IMR-90 (cell line): ENCODE measurements around the gene C3orf18. TPM values are rescaled to one million over a fixed set of nuclear protein-coding genes. Genes with fewer than 3 reads are reported as not detected.

Experiments
- ATAC-seq: fragments of 200-7000 bp; cut with Tn5 transposase; 2 replicates; pipeline ENCODE4 v1.9.1; 2020; ENCODE audit warnings: low read depth, mild to moderate bottlenecking, moderate library complexity
- BruUV-seq: library from RNA; stranded (reverse); fragments of 400-500 nt; replicated peaks from 2 replicates; lab custom pipeline; 2021; lab: Mats Ljungman, UMichigan
- CTCF ChIA-PET: fragments of 300-600 bp; formaldehyde crosslinking; extraction: SDS; loops from one replicate; lab custom pipeline; 2021; ENCODE audit warnings: antibody characterized with exemption; lab: Yijun Ruan, JAX
- POLR2A ChIA-PET: fragments of 300-600 bp; sonication (Branson Sonifier 250); formaldehyde crosslinking; loops from one replicate; lab custom pipeline; 2022; ENCODE audit warnings: antibody characterized with exemption; ENCODE audit not compliant: unreplicated experiment; lab: Charles Lee
- DNase-seq: peaks from one replicate; pipeline ENCODE4 v3.0.0; 2013
- H2AFZ ChIP-seq: replicated peaks from 2 replicates; pipeline ENCODE3; 2013; ENCODE audit warnings: low read length, mild to moderate bottlenecking; ENCODE audit not compliant: poor library complexity
- H2AK5ac ChIP-seq: 2 replicates; pipeline ENCODE4 v1.6.1; 2013; ENCODE audit warnings: low read depth, low read length, inconsistent platforms
- H2AK9ac ChIP-seq: replicated peaks from 2 replicates; pipeline ENCODE3; 2013; ENCODE audit warnings: mild to moderate bottlenecking, low read depth, low read length, moderate library complexity; ENCODE audit not compliant: poor library complexity
- H2BK120ac ChIP-seq: 2 replicates; pipeline ENCODE4 v1.6.1; 2013; ENCODE audit warnings: low read depth, low read length, inconsistent platforms
- H2BK15ac ChIP-seq: 3 replicates; pipeline ENCODE4 v1.6.1; 2013; ENCODE audit warnings: low read depth, low read length, inconsistent platforms
- H2BK20ac ChIP-seq: 2 replicates; pipeline ENCODE4 v1.6.1; 2013; ENCODE audit warnings: low read depth, mild to moderate bottlenecking, inconsistent platforms, low read length, moderate library complexity
- H2BK5ac ChIP-seq: 2 replicates; pipeline ENCODE4 v1.6.1; 2013; ENCODE audit warnings: mild to moderate bottlenecking, low read depth, low read length, inconsistent platforms; ENCODE audit not compliant: poor library complexity, severe bottlenecking
- H3K14ac ChIP-seq: replicated peaks from 2 replicates; pipeline ENCODE4 v1.6.1; 2013; ENCODE audit warnings: low read depth, low read length, inconsistent platforms
- H3K18ac ChIP-seq: 2 replicates; pipeline ENCODE4 v1.6.1; 2013; ENCODE audit warnings: low read depth, low read length, control low read depth
- H3K23ac ChIP-seq: 2 replicates; pipeline ENCODE4 v1.6.1; 2013; ENCODE audit warnings: low read depth, low read length, inconsistent platforms
- H3K27ac ChIP-seq: 2 replicates; pipeline ENCODE4 v1.5.1; 2013; ENCODE audit warnings: mild to moderate bottlenecking, control low read depth, low read length; ENCODE audit not compliant: insufficient read depth
- H3K27me3 ChIP-seq: 2 replicates; pipeline ENCODE4 v1.6.1; 2013; ENCODE audit warnings: low read length; ENCODE audit not compliant: control insufficient read depth, insufficient read depth
- H3K36me3 ChIP-seq: 2 replicates; pipeline ENCODE4 v1.6.1; 2013; ENCODE audit warnings: low read length, mixed read lengths; ENCODE audit not compliant: control insufficient read depth, insufficient read depth
- H3K4ac ChIP-seq: 2 replicates; pipeline ENCODE4 v1.6.1; 2013; ENCODE audit warnings: low read depth, low read length, inconsistent platforms
- H3K4me1 ChIP-seq: 2 replicates; pipeline ENCODE4 v1.6.1; 2013; ENCODE audit warnings: low read length, mixed read lengths; ENCODE audit not compliant: control insufficient read depth, insufficient read depth
- H3K4me2 ChIP-seq: 2 replicates; pipeline ENCODE4 v1.6.1; 2013; ENCODE audit warnings: low read depth, mild to moderate bottlenecking, control low read depth, low read length, moderate library complexity
- H3K4me3 ChIP-seq: 2 replicates; pipeline ENCODE4 v1.5.1; 2013; ENCODE audit warnings: low read depth, mild to moderate bottlenecking, control low read depth, low read length, moderate library complexity; ENCODE audit not compliant: insufficient read depth
- H3K56ac ChIP-seq: 2 replicates; pipeline ENCODE4 v1.6.1; 2013; ENCODE audit warnings: low read length, inconsistent platforms; ENCODE audit not compliant: insufficient read depth; ENCODE audit errors: extremely low read depth
- H3K79me1 ChIP-seq, 2 experiments: 2 replicates each; pipeline ENCODE4 v1.6.1; 2013; ENCODE audit warnings: low read length in 2 of 2, inconsistent platforms in 1 of 2, low read depth in 1 of 2
- H3K9ac ChIP-seq: 2 replicates; pipeline ENCODE4 v1.6.1; 2013; ENCODE audit warnings: low read depth, low read length, control low read depth
- H3K9me1 ChIP-seq: 2 replicates; pipeline ENCODE4 v1.6.1; 2013; ENCODE audit warnings: low read length, inconsistent platforms; ENCODE audit not compliant: insufficient read depth
- H3K9me3 ChIP-seq: 2 replicates; pipeline ENCODE4 v1.6.1; 2013; ENCODE audit warnings: low read length; ENCODE audit not compliant: control insufficient read depth, insufficient read depth
- H4K20me1 ChIP-seq: 2 replicates; pipeline ENCODE4 v1.6.1; 2013; ENCODE audit warnings: low read length, inconsistent platforms; ENCODE audit not compliant: insufficient read depth
- H4K5ac ChIP-seq: 2 replicates; pipeline ENCODE4 v1.6.1; 2013; ENCODE audit warnings: mild to moderate bottlenecking, low read depth, low read length, control low read depth
- H4K8ac ChIP-seq, 2 experiments: 2 replicates each; pipeline ENCODE4 v1.6.1; 2013; ENCODE audit warnings: low read depth in 2 of 2, low read length in 2 of 2, control low read depth in 1 of 2, inconsistent platforms in 1 of 2
- H4K91ac ChIP-seq: 2 replicates; pipeline ENCODE4 v1.6.1; 2013; ENCODE audit warnings: low read depth, low read length, inconsistent platforms; ENCODE audit not compliant: insufficient read depth
- BHLHE40 ChIP-seq: fragments of 150-350 bp; IDR thresholded peaks from 2 replicates; pipeline ENCODE4 v1.6.1; 2016; ENCODE audit warnings: mild to moderate bottlenecking, low read depth, low read length
- CHD1 ChIP-seq: IDR thresholded peaks from 2 replicates; pipeline ENCODE4 v1.6.1; 2012; ENCODE audit warnings: low read depth, low read length, improper control_type of control experiment
- FOS ChIP-seq: fragments of 150-350 bp; IDR thresholded peaks from 2 replicates; pipeline ENCODE4 v1.6.1; 2016; ENCODE audit warnings: low read depth, low read length
- MAFK ChIP-seq: IDR thresholded peaks from 2 replicates; pipeline ENCODE4 v1.6.1; 2012; ENCODE audit warnings: low read depth, low read length, improper control_type of control experiment
- MAZ ChIP-seq: IDR thresholded peaks from 2 replicates; pipeline ENCODE4 v1.6.1; 2012; ENCODE audit warnings: low read depth, mild to moderate bottlenecking, low read length, improper control_type of control experiment, moderate library complexity, borderline replicate concordance
- MXI1 ChIP-seq: IDR thresholded peaks from 2 replicates; pipeline ENCODE4 v1.6.1; 2012; ENCODE audit warnings: low read depth, mild to moderate bottlenecking, low read length, moderate library complexity, borderline replicate concordance
- POLR2A ChIP-seq: IDR thresholded peaks from 2 replicates; pipeline ENCODE4 v1.6.1; 2012; ENCODE audit warnings: mild to moderate bottlenecking, low read depth, low read length
- RCOR1 ChIP-seq: IDR thresholded peaks from 2 replicates; pipeline ENCODE4 v1.6.1; 2012; ENCODE audit warnings: mild to moderate bottlenecking, low read length, improper control_type of control experiment; ENCODE audit not compliant: insufficient replicate concordance
- RFX5 ChIP-seq: IDR thresholded peaks from 2 replicates; pipeline ENCODE4 v1.8.0; 2012; ENCODE audit warnings: low read depth, mild to moderate bottlenecking, low read length, moderate library complexity
- SMC3 ChIP-seq: fragments of 150-350 bp; IDR thresholded peaks from 2 replicates; pipeline ENCODE4 v1.6.1; 2016; ENCODE audit warnings: low read depth, mild to moderate bottlenecking, antibody characterized with exemption, low read length, moderate library complexity
- WGBS, 2 experiments: methylation state at CpG; one replicate each; pipeline versions ENCODE4 v1.1.5 to v1.1.7; 2013; ENCODE audit warnings: missing lambda C conversion rate in 2 of 2; ENCODE audit not compliant: insufficient read length in 1 of 2; ENCODE audit errors: extremely low coverage in 2 of 2; 5-methylcytosine and 5-hydroxymethylcytosine counted together
- dilution Hi-C: fragments of 300-500 bp; cut with HindIII; formaldehyde crosslinking; loops from one replicate; pipeline ENCODE4 v1.14.3; 2018; ENCODE audit warnings: low sequenced_read_pairs; ENCODE audit not compliant: unreplicated experiment
- in situ Hi-C: fragments of 300-500 bp; cut with MboI; formaldehyde crosslinking; loops from 3 replicates; pipeline ENCODE4 v1.14.3; 2019; ENCODE audit warnings: low sequenced_read_pairs, inconsistent platforms, mixed read lengths
- intact Hi-C: fragments of 100-400 bp; cut with micrococcal nuclease; formaldehyde crosslinking; loops from 2 replicates; pipeline ENCODE4 v1.10.0; 2022
- polyA plus RNA-seq, 3 experiments: library from polyadenylated mRNA; depleted of rRNA; stranded (reverse); fragments of >200 nt; gene quantifications; 2 replicates each; pipeline ENCODE4 v1.2.3, GENCODE V29; 2012; ENCODE audit warnings: low replicate concordance in 1 of 3
- total RNA-seq: library from RNA; depleted of rRNA; stranded (reverse); fragments of >200 nt; gene quantifications from 2 replicates; pipeline ENCODE4 v1.2.3, GENCODE V29; 2012
- TF ChIP-seq, protein P1 (sequence below): conservative IDR thresholded peaks from 2 replicates; pipeline ENCODE4 v1.5.1; 2012; ENCODE audit warnings: mild to moderate bottlenecking, low read depth, low read length, improper control_type of control experiment
- TF ChIP-seq, protein P2 (sequence below): fragments of 150-350 bp; IDR thresholded peaks from 2 replicates; pipeline ENCODE4 v1.6.1; 2017; ENCODE audit warnings: mild to moderate bottlenecking, antibody characterized with exemption, low read length, low read depth

Gene C3orf18
- total and polyA plus RNA-seq, 2 of the 4 experiments (the other 2 are of a cell fraction) = 6.8 to 10.6 TPM

DNA sequence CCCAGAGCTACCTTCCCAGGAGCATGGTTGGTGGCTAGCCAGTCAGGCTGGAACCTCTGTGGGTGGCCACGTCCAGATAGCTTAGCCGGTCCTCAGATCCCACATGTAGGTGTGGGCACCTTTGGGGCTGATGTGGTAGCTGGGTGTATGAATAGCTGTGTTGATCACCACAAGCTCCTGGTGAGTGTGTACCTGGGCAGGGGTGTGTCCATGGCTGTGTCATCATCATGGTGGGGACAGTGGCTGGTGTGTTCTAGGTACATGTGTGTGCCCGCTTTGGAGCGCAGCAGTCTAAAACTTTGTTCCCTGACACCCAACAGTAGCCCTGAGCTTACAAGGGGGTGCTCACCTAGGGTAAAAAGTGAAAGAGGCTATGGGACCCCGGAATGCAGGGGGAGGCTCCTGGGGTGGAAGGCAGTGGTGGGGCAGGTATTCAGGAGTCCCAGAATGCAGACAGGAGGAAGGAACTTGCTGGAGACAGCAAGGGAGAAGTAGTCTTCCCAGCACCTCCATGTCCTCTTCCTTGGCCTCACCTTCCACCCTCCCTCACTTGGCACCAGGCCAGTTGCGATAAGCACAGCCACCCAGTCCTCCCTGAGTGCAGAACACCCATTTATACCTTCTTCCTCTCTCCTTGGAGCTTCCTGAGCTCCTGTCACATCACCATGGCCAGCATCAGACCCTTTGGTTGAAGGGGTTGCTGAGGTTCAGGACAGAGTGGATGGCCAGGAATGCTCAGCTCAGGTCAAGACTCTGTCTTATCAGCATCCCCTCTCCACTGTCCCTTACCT lies 42.8 kb upstream of the C3orf18 start:
- H3K27me3 ChIP-seq = no peaks in the 10 kb centered on the region
- peak overlapping the region; percentile 81 for H3K4me3 ChIP-seq
- H3K9me1 ChIP-seq = peaks cover 11% of the 10 kb centered on the region
- ATAC-seq (no peak), DNase-seq (no peak)
- H4K5ac ChIP-seq = no peak overlapping the region
- H2BK120ac ChIP-seq = no peak overlapping the region
- peak overlapping the region; percentile 70 for H2AK5ac ChIP-seq
- H4K8ac ChIP-seq = no peak overlapping the region
- no peaks in the 10 kb centered on the region for H4K20me1 ChIP-seq
- no peak overlapping the region for H2BK5ac ChIP-seq
- H3K9ac ChIP-seq = peak overlapping the region; percentile 70
- CTCF ChIA-PET = interaction anchor here (0.8 to 1.5 kb wide), 2 partner anchors 39 to 68 kb away, joined by 3 to 5 read pairs; no protein-coding TSS in a partner anchor
- no peak overlapping the region for H3K56ac ChIP-seq
- H3K9me3 ChIP-seq = no peaks in the 10 kb centered on the region
- WGBS, 2 experiments = no CpG with 5 or more reads among the region's 6 CpGs
- peak overlapping the region; percentile 79 for H3K23ac ChIP-seq
- in situ Hi-C loops (loop anchor here (5.0 to 25.0 kb wide), 2 partner anchors 38 to 1077 kb away; no protein-coding TSS in a partner anchor), dilution Hi-C loops (no loop called here), intact Hi-C loops (loop anchor here (10.0 kb wide), 1 partner anchor 1054 kb away; no protein-coding TSS in a partner anchor)
- BruUV-seq = no TSS peak
- H3K79me1 ChIP-seq = peaks cover 13% of the 10 kb centered on the region in 2 experiments; a peak in 3 of 4 replicates
- H3K4ac ChIP-seq = peak overlapping the region; percentile 66; the same call in 1 of the 2 replicates
- H3K4me2 ChIP-seq = peak overlapping the region; percentile 92
- H2BK15ac ChIP-seq = no peak overlapping the region
- H4K91ac ChIP-seq = no peak overlapping the region
- no peak overlapping the region for H2BK20ac ChIP-seq
- peaks cover 4% of the 10 kb centered on the region for H3K4me1 ChIP-seq
- TF ChIP-seq BHLHE40 (no peak), POLR2A (no peak), RCOR1 (no peak), MAFK (no peak), RFX5 (no peak), CHD1 (no peak), MAZ (no peak), SMC3 (no peak), FOS (no peak), MXI1 (no peak)
- TF ChIP-seq, protein P1, sequence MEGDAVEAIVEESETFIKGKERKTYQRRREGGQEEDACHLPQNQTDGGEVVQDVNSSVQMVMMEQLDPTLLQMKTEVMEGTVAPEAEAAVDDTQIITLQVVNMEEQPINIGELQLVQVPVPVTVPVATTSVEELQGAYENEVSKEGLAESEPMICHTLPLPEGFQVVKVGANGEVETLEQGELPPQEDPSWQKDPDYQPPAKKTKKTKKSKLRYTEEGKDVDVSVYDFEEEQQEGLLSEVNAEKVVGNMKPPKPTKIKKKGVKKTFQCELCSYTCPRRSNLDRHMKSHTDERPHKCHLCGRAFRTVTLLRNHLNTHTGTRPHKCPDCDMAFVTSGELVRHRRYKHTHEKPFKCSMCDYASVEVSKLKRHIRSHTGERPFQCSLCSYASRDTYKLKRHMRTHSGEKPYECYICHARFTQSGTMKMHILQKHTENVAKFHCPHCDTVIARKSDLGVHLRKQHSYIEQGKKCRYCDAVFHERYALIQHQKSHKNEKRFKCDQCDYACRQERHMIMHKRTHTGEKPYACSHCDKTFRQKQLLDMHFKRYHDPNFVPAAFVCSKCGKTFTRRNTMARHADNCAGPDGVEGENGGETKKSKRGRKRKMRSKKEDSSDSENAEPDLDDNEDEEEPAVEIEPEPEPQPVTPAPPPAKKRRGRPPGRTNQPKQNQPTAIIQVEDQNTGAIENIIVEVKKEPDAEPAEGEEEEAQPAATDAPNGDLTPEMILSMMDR = no peak
- TF ChIP-seq, protein P2, sequence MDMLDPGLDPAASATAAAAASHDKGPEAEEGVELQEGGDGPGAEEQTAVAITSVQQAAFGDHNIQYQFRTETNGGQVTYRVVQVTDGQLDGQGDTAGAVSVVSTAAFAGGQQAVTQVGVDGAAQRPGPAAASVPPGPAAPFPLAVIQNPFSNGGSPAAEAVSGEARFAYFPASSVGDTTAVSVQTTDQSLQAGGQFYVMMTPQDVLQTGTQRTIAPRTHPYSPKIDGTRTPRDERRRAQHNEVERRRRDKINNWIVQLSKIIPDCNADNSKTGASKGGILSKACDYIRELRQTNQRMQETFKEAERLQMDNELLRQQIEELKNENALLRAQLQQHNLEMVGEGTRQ = no peak
- POLR2A ChIA-PET = no interaction called here
- H2AFZ ChIP-seq = peak overlapping the region; percentile 94
- H2AK9ac ChIP-seq = peak overlapping the region; percentile 86
- H3K36me3 ChIP-seq = peaks cover 16% of the 10 kb centered on the region; the same call in 1 of the 2 replicates
- no peak overlapping the region for H3K18ac ChIP-seq
- H3K27ac ChIP-seq = peak overlapping the region; percentile 79; the same call in 1 of the 2 replicates
- peak overlapping the region; percentile 70 for H3K14ac ChIP-seq
